ENCODE results near the gene GPSM1. TPM values are rescaled to one million over a fixed set of nuclear protein-coding genes. Genes with fewer than 3 reads are reported as not detected.

The GPSM1 gene
- total RNA-seq, 1 donor from 2014 or later, result 140 TPM

- no peak for TF ChIP-seq CTCF (IDR thresholded peaks at IDR 0.05; ENCODE audit: partially characterized antibody, unreplicated experiment)
- Mint-ChIP-seq H3K4me3 (ENCODE audit: unreplicated experiment) (no peak overlapping the region), H3K36me3 (ENCODE audit: unreplicated experiment) (no peaks in the 10 kb centered on the region)
These were observed 8.2 kb downstream of the GPSM1 start for GRCh38 chr9:136335296-136336155.

GRCh38 chr9:136336156-136336870 lies 9.0 kb downstream of the GPSM1 start:
- Mint-ChIP-seq H3K9me3 (ENCODE audit: unreplicated experiment) (no peaks in the 10 kb centered on the region), H3K4me1 (ENCODE audit: low read depth, unreplicated experiment) (no peaks in the 10 kb centered on the region), H3K27me3 (ENCODE audit: unreplicated experiment) (peaks cover 2% of the 10 kb centered on the region), H3K4me3 (ENCODE audit: unreplicated experiment) (no peak overlapping the region), H3K27ac (ENCODE audit: unreplicated experiment) (no peak overlapping the region), H3K36me3 (ENCODE audit: unreplicated experiment) (no peaks in the 10 kb centered on the region)
- no peak for DNase-seq
- no peak for TF ChIP-seq CTCF (IDR thresholded peaks at IDR 0.05; ENCODE audit: partially characterized antibody, unreplicated experiment)

More at GRCh38 chr9:136335296-136336155, 8.2 kb downstream of the GPSM1 start:
- no peak for DNase-seq
- H3K27ac Mint-ChIP-seq (ENCODE audit: unreplicated experiment), result no peak overlapping the region
- H3K27me3 Mint-ChIP-seq (ENCODE audit: unreplicated experiment), result peaks cover 4% of the 10 kb centered on the region
- H3K9me3 Mint-ChIP-seq (ENCODE audit: unreplicated experiment), result no peaks in the 10 kb centered on the region
- peaks cover 2% of the 10 kb centered on the region for H3K4me1 Mint-ChIP-seq (ENCODE audit: low read depth, unreplicated experiment)

GRCh38 chr9:136336881-136337280 lies 9.5 kb downstream of the GPSM1 start:
- peaks cover 4% of the 10 kb centered on the region for H3K27me3 Mint-ChIP-seq (ENCODE audit: unreplicated experiment)
- no peak overlapping the region for H3K27ac Mint-ChIP-seq (ENCODE audit: unreplicated experiment)
- no peak overlapping the region for H3K4me3 Mint-ChIP-seq (ENCODE audit: unreplicated experiment)
- no peaks in the 10 kb centered on the region for H3K36me3 Mint-ChIP-seq (ENCODE audit: unreplicated experiment)
- H3K9me3 Mint-ChIP-seq (ENCODE audit: unreplicated experiment), result no peaks in the 10 kb centered on the region
- DNase-seq, result no peak
- TF ChIP-seq CTCF (IDR thresholded peaks at IDR 0.05; ENCODE audit: partially characterized antibody, unreplicated experiment), result no peak
- H3K4me1 Mint-ChIP-seq (ENCODE audit: low read depth, unreplicated experiment), result no peaks in the 10 kb centered on the region

- TF ChIP-seq CTCF (IDR thresholded peaks at IDR 0.05; ENCODE audit: partially characterized antibody, unreplicated experiment), result no peak
- peaks cover 4% of the 10 kb centered on the region for H3K27me3 Mint-ChIP-seq (ENCODE audit: unreplicated experiment)
- no peaks in the 10 kb centered on the region for H3K36me3 Mint-ChIP-seq (ENCODE audit: unreplicated experiment)
- DNase-seq, result no peak
- H3K4me1 Mint-ChIP-seq (ENCODE audit: low read depth, unreplicated experiment), result no peaks in the 10 kb centered on the region
- no peaks in the 10 kb centered on the region for H3K9me3 Mint-ChIP-seq (ENCODE audit: unreplicated experiment)
- no peak overlapping the region for H3K27ac Mint-ChIP-seq (ENCODE audit: unreplicated experiment)
- no peak overlapping the region for H3K4me3 Mint-ChIP-seq (ENCODE audit: unreplicated experiment)
These were observed 10.4 kb downstream of the GPSM1 start for GRCh38 chr9:136337416-136338395.
